ENCODE results near the gene AAMDC.
"Not testable (repeated sequence)": the region's sequence is repeated elsewhere in the genome, so short reads cannot be mapped to it uniquely, and the experiment has no call there.

Gene AAMDC

GRCh38 chr11:77889045-77889444, 68.1 kb downstream of the AAMDC start:
- not testable (repeated sequence) for DNase-seq

- DNase-seq, result not testable (repeated sequence)
Observed at GRCh38 chr11:77890100-77890614, 69.2 kb downstream of the AAMDC start.

- not testable (repeated sequence) for DNase-seq
Observed at GRCh38 chr11:77890619-77891056, 69.7 kb downstream of the AAMDC start.

GRCh38 chr11:77891256-77891655, 70.3 kb downstream of the AAMDC start:
- not testable (repeated sequence) for DNase-seq

- DNase-seq, result not testable (repeated sequence)
Observed at GRCh38 chr11:77891703-77892102, 70.8 kb downstream of the AAMDC start.

GRCh38 chr11:77894949-77895348, 74.0 kb downstream of the AAMDC start:
- DNase-seq, result not testable (repeated sequence)

GRCh38 chr11:77908835-77909234, 87.9 kb downstream of the AAMDC start:
- DNase-seq, result no peak

GRCh38 chr11:77909277-77909676, 88.3 kb downstream of the AAMDC start:
- DNase-seq, result no peak

- peak; percentile 6 for DNase-seq
Observed at GRCh38 chr11:77910828-77911227, 89.9 kb downstream of the AAMDC start.

GRCh38 chr11:77913608-77914306, 92.8 kb downstream of the AAMDC start:
- DNase-seq, result not testable (repeated sequence)

GRCh38 chr11:77914307-77914791, 93.4 kb downstream of the AAMDC start:
- DNase-seq, result peak; percentile 80

- not testable (repeated sequence) for DNase-seq
Observed at GRCh38 chr11:77917713-77918112, 96.8 kb downstream of the AAMDC start.

All from fibroblast of skin of right biceps (primary cell).